Coronary artery (tissue), 2 donors: ENCODE measurements around the gene UBE2C.
A peak's percentile ranks its signal among the peaks of the same experiment; 100 is the strongest.

Experiments
- DNase-seq: peaks from one replicate; pipeline ENCODE4 v3.0.0-alpha.2; 2017; ENCODE audit warnings: low spot score
- H3K27ac ChIP-seq, 2 donors: fragments of 200-600 bp; sonication (generic); one replicate each; pipeline ENCODE4 v1.5.1; 2016 to 2019
- H3K4me3 ChIP-seq: fragments of 200-600 bp; sonication (generic); 2 replicates; pipeline ENCODE4 v1.5.1; 2016; ENCODE audit warnings: mild to moderate bottlenecking, moderate library complexity
- CTCF ChIP-seq: fragments of 200-600 bp; sonication (generic); IDR thresholded peaks from one replicate; pipeline ENCODE4 v1.5.1; 2019; ENCODE audit warnings: antibody characterized with exemption

Gene UBE2C

GRCh38 chr20:45850238-45850637, 37.8 kb downstream of the UBE2C start:
- no peak overlapping the region for H3K27ac ChIP-seq
- no peak overlapping the region for H3K4me3 ChIP-seq
- no peak for DNase-seq
- TF ChIP-seq CTCF, result no peak

- H3K27ac ChIP-seq, result no peak overlapping the region
- no peak for DNase-seq
- H3K4me3 ChIP-seq, result no peak overlapping the region
- TF ChIP-seq CTCF, result no peak
Observed at GRCh38 chr20:45850926-45851325, 38.5 kb downstream of the UBE2C start.

GRCh38 chr20:45851501-45851900, 39.1 kb downstream of the UBE2C start:
- no peak overlapping the region for H3K4me3 ChIP-seq
- TF ChIP-seq CTCF, result no peak
- H3K27ac ChIP-seq, result no peak overlapping the region
- no peak for DNase-seq

- H3K27ac ChIP-seq, result no peak overlapping the region
- no peak for DNase-seq
- no peak for TF ChIP-seq CTCF
- H3K4me3 ChIP-seq, result no peak overlapping the region
Observed at GRCh38 chr20:45852326-45852725, 39.9 kb downstream of the UBE2C start.

- H3K27ac ChIP-seq, result no peak overlapping the region
- TF ChIP-seq CTCF, result no peak
- no peak overlapping the region for H3K4me3 ChIP-seq
- DNase-seq, result no peak
Observed at GRCh38 chr20:45853484-45853883, 41.0 kb downstream of the UBE2C start.

GRCh38 chr20:45857114-45857881, 44.9 kb downstream of the UBE2C start, which contains the start of the genes ACOT8 and ZSWIM3:
Gene ACOT8, minus strand, starts transcription at chr20:45857392. Its CDS starts 77 bp downstream, at chr20:45857315.
Gene ZSWIM3, plus strand, starts transcription at chr20:45857614. Its CDS starts 212 bp downstream, at chr20:45857826.
- peak within 1 kb of the TSS; percentile 99 for H3K4me3 ChIP-seq
- peak within 1 kb of the TSS; percentile 55 to 90 for H3K27ac ChIP-seq
- peak; percentile 97 for DNase-seq
- no peak for TF ChIP-seq CTCF

GRCh38 chr20:45857882-45858216, 45.4 kb downstream of the UBE2C start:
- no peak for DNase-seq
- peak overlapping the region; percentile 55 to 90 for H3K27ac ChIP-seq
- H3K4me3 ChIP-seq, result peak overlapping the region; percentile 99
- TF ChIP-seq CTCF, result no peak
